ENCODE results near the gene NT5M. TPM values are rescaled to one million over a fixed set of nuclear protein-coding genes. Genes with fewer than 3 reads are reported as not detected.

NT5M gene
- total RNA-seq, 2 experiments from 2014 or later, result 1.8 to 2.9 TPM

DNA sequence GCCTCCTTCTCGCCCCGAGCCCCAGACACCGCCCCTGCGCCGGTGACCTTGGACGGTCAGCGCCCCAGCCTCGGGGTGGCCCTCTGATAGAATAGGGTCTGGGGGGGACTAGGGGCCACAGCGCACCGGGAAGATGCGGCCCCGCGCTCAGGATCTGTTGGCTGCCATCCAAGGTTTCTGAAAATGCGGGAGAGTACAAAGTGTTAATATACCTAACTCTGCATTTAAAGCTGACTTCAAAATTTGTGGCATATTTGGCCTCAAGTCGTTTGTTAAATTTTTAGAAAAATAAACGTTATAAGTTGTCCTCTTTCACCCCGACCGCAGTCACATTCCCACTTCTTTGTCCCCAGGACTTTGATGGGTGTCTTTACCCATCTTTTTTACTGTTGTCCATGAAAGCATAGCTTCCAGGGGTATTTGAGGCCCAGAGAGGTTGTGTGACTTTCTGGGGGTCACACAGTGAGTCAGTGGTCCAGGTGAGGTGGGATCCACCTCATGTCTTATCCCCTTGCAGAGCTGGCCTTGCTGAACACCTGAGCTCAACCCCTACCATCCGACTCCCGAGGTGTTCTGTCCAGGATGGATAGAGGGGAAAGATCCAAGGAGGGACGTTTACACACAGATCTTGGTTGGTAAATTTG is 796 bp downstream of the NT5M start:
- H3K4me1 ChIP-seq (ENCODE audit: insufficient read depth, low read length), result peaks cover 45% of the 10 kb centered on the region
- peak overlapping the region; percentile 88 for H3K4me3 Mint-ChIP-seq
- H3K9me3 Mint-ChIP-seq, result no peaks in the 10 kb centered on the region
- no peaks in the 10 kb centered on the region for H3K27me3 Mint-ChIP-seq
- peak overlapping the region; percentile 38 for H3K4me3 ChIP-seq (ENCODE audit: low read length)
- DNase-seq (no peak), ATAC-seq (ENCODE audit: poor library complexity) (no peak)
- no peaks in the 10 kb centered on the region for H3K36me3 ChIP-seq (ENCODE audit: insufficient read depth, low read length)
- no peaks in the 10 kb centered on the region for H3K36me3 Mint-ChIP-seq (ENCODE audit: low read depth)
- ChIA-PET POLR2A (interaction anchor here (1.3 kb wide), 1 partner anchor 23 kb away, joined by 9 read pairs; the partner anchor contains the start of gene COPS3), CTCF (no interaction called here)
- H3K27me3 ChIP-seq (ENCODE audit: control insufficient read depth in 1 of 2, insufficient read depth in 2 of 2, low read length in 2 of 2), result no peaks in the 10 kb centered on the region
- H3K9me3 ChIP-seq (ENCODE audit: control insufficient read depth in 1 of 2, insufficient read depth in 1 of 2, low read length in 2 of 2), result no peaks in the 10 kb centered on the region
- no peak overlapping the region for H3K27ac ChIP-seq (ENCODE audit: low read depth in 1 of 2, low read length in 2 of 2)
- H3K27ac Mint-ChIP-seq, result peak overlapping the region; percentile 86
- intact Hi-C loops (cut with DNase I, micrococcal nuclease), result loop anchor here (2.0 to 5.0 kb wide), 3 partner anchors 21 to 67 kb away; partner anchors contain the start of genes COPS3 (in 1 of the 2) and FLCN (in 1 of the 2)
- peaks cover 36% of the 10 kb centered on the region for H3K4me1 Mint-ChIP-seq (ENCODE audit: low read depth)
- TF ChIP-seq, protein P1, sequence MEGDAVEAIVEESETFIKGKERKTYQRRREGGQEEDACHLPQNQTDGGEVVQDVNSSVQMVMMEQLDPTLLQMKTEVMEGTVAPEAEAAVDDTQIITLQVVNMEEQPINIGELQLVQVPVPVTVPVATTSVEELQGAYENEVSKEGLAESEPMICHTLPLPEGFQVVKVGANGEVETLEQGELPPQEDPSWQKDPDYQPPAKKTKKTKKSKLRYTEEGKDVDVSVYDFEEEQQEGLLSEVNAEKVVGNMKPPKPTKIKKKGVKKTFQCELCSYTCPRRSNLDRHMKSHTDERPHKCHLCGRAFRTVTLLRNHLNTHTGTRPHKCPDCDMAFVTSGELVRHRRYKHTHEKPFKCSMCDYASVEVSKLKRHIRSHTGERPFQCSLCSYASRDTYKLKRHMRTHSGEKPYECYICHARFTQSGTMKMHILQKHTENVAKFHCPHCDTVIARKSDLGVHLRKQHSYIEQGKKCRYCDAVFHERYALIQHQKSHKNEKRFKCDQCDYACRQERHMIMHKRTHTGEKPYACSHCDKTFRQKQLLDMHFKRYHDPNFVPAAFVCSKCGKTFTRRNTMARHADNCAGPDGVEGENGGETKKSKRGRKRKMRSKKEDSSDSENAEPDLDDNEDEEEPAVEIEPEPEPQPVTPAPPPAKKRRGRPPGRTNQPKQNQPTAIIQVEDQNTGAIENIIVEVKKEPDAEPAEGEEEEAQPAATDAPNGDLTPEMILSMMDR (IDR thresholded peaks at IDR 0.05), result no peak

DNA sequence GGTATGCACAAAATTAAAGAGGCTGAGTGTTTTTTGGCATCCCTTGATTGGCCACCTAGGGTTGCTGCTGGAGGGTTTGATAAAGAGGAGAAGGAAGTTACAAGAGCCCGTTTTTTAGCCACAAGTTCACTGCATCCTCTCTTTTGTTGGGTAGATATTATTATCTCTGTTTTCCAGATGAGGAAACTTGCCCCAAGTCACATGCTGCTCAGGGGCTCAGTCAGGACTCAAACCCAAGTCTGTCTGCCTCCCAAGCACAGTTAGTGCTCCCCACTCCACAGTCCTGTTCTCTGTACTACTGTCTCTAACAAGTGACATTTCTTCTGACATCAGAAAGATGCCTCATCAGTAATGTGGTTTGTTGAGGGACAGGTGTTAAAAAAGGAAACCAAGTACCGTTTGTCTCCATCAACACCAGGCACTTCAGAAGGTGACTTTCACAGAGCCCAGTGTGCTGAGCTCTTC is 1.4 kb downstream of the NT5M start:
- H3K9me3 Mint-ChIP-seq, result no peaks in the 10 kb centered on the region
- peaks cover 36% of the 10 kb centered on the region for H3K4me1 Mint-ChIP-seq (ENCODE audit: low read depth)
- Histone ChIP-seq H3K36me3 (ENCODE audit: insufficient read depth, low read length) (no peaks in the 10 kb centered on the region), H3K4me1 (ENCODE audit: insufficient read depth, low read length) (peaks cover 45% of the 10 kb centered on the region), H3K4me3 (ENCODE audit: low read length) (no peak overlapping the region), H3K27me3 (ENCODE audit: control insufficient read depth in 1 of 2, insufficient read depth in 2 of 2, low read length in 2 of 2) (no peaks in the 10 kb centered on the region), H3K27ac (ENCODE audit: low read depth in 1 of 2, low read length in 2 of 2) (no peak overlapping the region), H3K9me3 (ENCODE audit: control insufficient read depth in 1 of 2, insufficient read depth in 1 of 2, low read length in 2 of 2) (no peaks in the 10 kb centered on the region)
- intact Hi-C loops (cut with DNase I, micrococcal nuclease), result loop anchor here (2.0 to 5.0 kb wide), 3 partner anchors 22 to 67 kb away; partner anchors contain the start of genes COPS3 (in 1 of the 2) and FLCN (in 1 of the 2)
- H3K36me3 Mint-ChIP-seq (ENCODE audit: low read depth), result no peaks in the 10 kb centered on the region
- CTCF ChIA-PET, result interaction anchor here (1.2 kb wide), 1 partner anchor 313 kb away, joined by 3 read pairs; no protein-coding TSS in a partner anchor
- H3K4me3 Mint-ChIP-seq, result peak overlapping the region; percentile 88
- no peaks in the 10 kb centered on the region for H3K27me3 Mint-ChIP-seq
- TF ChIP-seq, protein P1 (IDR thresholded peaks at IDR 0.05), result no peak
- ATAC-seq (ENCODE audit: poor library complexity), result peak; percentile 52
- DNase-seq, result peak in 4 of 14 experiments; percentile 26 to 80 (median 66)
- peak overlapping the region; percentile 86 for H3K27ac Mint-ChIP-seq
- POLR2A ChIA-PET, result interaction anchor here (1.2 to 1.3 kb wide), 2 partner anchors 23 to 26 kb away, joined by 3 to 9 read pairs; partner anchors contain the start of gene COPS3

DNA sequence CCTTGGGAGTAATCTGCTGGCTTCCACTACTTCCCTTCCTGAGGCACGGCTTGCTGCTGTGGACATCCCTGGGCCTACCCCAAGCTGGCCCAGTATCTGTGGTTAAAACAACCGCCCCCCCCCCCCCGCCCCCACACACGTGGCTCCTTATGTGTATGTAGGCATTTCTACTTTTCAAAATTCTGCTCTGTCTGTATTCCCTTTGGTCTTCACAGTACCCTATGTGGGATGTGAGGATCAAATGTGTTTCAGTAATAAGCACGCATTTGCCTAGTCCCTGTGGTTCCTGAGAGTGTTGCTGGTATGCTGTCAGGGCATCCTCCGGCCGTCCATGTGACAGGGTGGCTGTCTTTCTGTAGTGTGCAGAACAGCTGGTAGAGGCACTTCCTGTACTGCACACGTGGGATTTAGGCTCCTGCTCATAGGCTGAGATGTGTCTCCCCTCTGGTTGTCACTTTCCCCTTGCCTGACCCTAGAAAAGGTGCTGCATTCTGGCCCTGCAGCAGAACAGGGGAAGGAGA is 2.2 kb downstream of the NT5M start:
- Histone ChIP-seq H3K9me3 (ENCODE audit: control insufficient read depth in 1 of 2, insufficient read depth in 1 of 2, low read length in 2 of 2) (no peaks in the 10 kb centered on the region), H3K4me3 (ENCODE audit: low read length) (no peak overlapping the region), H3K27ac (ENCODE audit: low read depth in 1 of 2, low read length in 2 of 2) (no peak overlapping the region), H3K4me1 (ENCODE audit: insufficient read depth, low read length) (peaks cover 43% of the 10 kb centered on the region), H3K36me3 (ENCODE audit: insufficient read depth, low read length) (no peaks in the 10 kb centered on the region), H3K27me3 (ENCODE audit: control insufficient read depth in 1 of 2, insufficient read depth in 2 of 2, low read length in 2 of 2) (no peaks in the 10 kb centered on the region)
- Mint-ChIP-seq H3K9me3 (no peaks in the 10 kb centered on the region), H3K27ac (peak overlapping the region; percentile 86), H3K4me1 (ENCODE audit: low read depth) (peaks cover 31% of the 10 kb centered on the region), H3K36me3 (ENCODE audit: low read depth) (no peaks in the 10 kb centered on the region), H3K4me3 (peak overlapping the region; percentile 89), H3K27me3 (no peaks in the 10 kb centered on the region)
- TF ChIP-seq, protein P1 (IDR thresholded peaks at IDR 0.05), result no peak
- DNase-seq (peak in 13 of 14 experiments; percentile 24 to 90 (median 43)), ATAC-seq (ENCODE audit: poor library complexity) (peak; percentile 71)
- CTCF ChIA-PET, result interaction anchor here (1.2 kb wide), 2 partner anchors 163 to 314 kb away, joined by 3 to 4 read pairs; no protein-coding TSS in a partner anchor
- intact Hi-C loops (cut with DNase I, micrococcal nuclease), result loop anchor here (2.0 kb wide), 2 partner anchors 23 to 25 kb away; partner anchors contain the start of gene COPS3 (in 1 of the 2)
- POLR2A ChIA-PET, result interaction anchor here (1.0 to 1.5 kb wide), 5 partner anchors 21 to 953 kb away, joined by 3 to 11 read pairs (median 5); partner anchors contain the start of genes COPS3 and FLCN

Measured in CD4-positive, alpha-beta T cell (primary cell).